NCI-H187 treated with DMSO at 0.1 percent for 48 hours (cell line): ENCODE data around the gene BCL2L1.

Experiments
- DNase-seq: peaks from one replicate; lab custom pipeline; 2025; lab: John Stamatoyannopoulos, UW

BCL2L1 gene

DNA sequence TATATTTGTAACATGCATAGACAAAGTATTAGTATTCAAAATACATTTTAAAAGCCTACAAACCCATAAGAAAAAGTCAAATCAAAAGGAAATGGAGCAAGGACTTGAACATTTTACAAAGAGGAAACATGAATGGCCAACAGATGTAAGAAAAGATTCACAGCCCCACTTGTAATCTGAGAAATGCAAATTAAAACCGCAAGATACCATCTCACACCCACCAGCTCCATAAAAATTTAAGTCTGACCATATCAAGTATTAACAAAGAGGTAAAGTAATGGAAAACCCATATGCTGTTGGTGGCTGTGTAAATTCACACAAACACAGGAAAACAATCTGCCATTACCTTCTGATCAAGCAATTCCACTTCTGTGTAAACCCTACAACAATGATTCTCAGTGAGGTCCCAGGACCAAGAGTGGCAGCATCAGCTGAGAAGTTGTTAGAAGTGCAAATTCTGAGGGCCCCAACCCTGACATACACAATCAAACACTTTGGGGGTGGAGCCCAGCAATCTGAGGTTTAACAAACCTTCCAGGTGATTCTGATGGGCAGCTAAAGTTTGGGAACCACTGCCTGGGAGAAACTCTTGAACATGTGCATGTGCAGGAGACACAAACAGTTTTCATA, 30.9 kb downstream of the BCL2L1 start:
- no peak for DNase-seq

DNA sequence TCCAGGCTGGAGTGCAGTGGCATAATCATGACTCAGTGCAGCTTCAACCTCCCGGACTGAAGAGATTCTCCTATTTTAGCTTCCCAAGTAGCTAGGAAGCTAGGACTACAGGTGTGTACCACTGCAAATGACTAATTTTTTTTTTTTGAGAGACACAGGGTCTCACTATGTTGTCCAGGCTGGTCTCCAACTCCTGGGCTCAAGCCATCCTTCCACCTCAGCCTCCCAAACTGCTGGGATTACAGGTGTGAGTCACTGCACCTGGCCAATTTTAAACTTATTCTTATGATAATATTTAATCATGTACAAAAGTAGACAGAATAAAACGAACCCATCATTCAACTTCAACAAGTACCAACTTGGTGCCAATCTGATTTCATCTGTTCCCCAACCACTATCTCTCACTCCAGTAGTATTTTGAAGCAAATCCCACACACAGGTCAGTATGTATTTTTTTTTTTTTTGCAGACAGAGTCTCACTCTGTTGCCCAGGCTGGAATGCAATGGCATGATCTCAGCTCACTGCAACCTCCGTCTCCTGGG, 32.5 kb downstream of the BCL2L1 start:
- no peak for DNase-seq

DNA sequence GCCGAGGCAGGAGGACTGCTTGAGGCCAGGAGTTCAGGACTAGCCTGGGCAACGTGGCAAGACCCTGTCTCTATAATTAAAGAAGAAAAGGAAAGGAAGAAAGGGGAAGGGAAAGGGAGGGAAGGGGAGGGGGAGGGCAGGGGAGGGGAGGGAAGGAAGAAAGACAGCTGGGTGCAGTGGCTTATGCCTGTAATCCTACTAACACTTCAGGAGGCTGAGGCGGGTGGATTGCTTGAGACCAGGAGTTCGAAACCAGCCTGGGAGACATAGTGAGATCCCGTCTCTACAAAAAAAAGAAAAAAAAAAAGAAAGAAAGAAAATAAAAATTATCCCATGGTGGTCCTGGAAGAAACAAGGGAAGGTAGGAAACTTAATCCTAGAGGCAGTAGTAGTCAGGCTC, 33.5 kb downstream of the BCL2L1 start:
- no peak for DNase-seq

DNA sequence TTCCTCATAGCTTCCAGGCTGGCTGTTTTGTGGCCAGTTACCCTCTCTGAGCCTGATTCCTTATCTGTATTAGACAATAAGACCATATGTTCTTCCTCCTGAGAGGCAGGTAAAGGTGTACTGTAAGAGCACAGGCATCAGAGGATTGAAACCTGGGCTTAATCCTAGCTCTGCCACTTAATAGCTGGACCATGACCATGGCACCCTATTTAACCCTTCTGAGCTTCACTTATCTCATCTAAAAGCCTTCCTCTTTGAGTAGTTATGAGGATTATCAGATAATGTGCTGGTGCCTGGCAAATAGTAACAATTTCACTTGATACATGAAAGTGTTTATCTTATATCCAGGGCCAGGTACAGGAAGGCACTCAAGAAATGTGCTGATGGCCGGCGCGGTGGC, 34.9 kb downstream of the BCL2L1 start:
- no peak for DNase-seq

DNA sequence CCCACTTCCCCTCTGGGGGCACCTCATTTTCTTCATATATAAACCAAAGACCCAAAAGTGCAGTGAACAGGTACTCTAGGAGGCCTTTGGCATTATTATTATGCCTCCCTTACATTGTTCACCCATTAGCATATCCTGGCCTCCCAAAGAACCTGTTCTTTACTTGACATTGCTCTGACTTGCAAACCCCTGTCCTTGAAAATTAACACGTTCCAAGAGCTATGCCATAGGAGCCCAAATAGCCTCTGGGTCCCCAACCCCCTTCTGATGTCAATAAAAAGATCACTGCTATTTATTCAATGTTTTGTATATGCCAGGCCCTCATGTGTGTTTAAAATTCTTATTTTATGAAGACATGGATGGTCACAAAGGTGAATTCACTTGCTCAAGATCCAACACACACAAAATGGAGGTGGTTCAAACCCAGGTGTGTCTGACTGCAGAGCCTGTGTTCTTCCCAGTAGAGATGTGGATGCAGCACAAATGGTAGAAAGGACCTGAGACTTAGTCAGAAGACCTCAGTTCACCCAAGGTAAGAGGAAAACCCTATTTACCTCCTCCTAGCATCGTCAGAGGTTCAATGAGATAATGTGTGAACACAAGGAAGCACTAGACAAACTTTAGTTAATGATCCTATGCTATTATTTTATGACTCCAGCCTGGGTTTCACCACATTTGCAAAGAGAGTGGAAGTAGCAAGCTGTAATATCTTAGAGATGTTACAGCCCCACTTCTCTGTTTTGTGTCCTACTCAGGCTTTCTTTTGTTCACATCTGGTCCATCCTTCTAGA, 36.6 kb downstream of the BCL2L1 start:
- no peak for DNase-seq

DNA sequence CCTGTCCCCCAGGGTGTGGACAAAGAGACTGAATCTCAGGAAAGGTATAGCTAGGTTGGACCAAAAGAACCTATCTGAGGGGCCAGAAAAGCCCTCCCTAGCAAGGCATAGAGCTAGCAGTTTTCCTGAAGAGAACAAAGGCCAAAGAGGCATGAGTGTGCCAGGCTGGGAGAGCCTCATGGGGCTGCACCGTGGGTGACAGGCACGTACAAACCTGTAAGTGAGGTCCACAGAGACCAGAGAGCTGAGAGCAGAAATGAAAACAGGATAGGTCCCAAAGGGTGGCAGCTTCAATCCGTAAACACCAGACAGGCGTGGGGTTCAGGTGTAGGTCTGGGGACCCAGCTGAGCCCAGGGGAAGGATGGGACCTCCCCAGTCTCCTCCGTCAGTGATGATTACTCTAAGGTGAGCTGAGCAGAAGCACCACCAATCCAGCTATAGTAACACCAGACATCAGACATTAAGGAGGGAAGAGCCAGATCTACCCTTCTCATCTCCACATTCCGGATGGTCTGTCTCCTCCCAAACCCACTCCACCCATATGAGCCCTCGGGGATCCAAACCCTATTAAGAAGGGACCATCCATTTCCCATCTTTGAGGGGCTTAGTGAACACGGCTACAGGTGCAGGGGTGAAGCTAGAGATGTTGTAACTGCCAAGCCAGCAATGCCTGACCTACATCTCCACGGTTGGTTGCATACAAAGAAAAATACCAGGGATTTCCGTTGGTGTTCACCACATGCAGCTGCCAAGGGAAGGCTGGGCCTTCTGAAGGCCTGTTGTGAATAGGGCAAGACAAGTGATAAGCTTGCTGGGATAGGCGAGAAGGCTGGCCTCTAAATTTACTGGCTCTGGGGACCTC, 38.3 kb downstream of the BCL2L1 start:
- no peak for DNase-seq

DNA sequence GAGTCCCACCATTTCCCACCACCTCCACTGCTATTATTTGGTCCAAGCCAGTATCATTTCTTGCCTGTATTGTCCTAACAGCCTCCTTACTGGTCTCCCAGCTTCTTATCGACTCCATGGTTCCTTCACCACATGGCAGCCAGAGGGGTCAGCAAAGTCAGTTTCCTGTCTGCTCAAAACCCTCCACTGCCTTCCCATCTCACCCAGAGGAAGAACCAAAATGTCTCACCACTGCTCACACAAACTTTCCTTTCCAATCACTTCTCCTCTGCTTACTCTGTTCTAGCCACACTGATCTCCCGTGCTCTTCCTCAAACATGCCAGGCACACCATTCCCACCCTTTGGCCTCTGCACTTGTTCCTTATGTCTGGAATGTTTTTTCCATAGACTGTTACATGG, 39.7 kb downstream of the BCL2L1 start:
- no peak for DNase-seq

DNA sequence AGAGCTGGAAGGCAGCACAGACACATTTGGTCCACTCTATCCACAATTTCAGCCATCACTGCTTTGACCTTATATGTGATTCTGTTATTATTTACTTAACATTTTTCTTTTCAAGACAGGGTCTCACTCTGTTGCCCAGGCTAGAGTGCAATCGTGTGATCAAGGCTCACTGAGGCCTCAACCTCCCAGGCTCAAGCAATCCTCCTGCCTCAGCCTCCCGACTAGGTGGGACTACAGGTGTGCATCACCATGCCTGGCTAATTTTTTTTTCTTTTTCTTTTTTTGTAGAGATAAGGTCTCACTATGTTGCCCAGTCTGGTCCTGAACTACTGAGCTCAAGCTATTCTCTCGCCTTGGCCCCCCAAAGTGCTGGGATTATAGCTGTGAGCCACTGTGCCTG, 40.3 kb downstream of the BCL2L1 start:
- no peak for DNase-seq

DNA sequence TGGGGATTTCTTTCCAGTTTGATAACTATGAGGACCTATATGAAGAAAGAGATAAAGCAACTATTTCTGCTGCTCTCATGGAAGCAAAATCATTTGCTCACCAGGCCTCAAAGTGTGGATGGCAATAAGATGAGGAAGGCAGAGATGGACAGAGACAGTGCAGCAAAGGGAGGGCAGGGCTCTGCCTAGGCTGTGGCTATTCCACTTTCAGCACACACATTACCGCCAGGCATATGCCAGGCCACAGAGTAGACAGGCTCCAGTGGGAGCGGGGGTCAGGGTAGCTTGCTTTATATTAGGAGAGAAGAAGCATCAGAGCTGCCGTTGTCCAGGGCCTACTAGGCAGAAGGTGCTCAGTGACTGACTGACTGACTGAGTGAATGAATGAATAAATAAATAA, 40.9 kb downstream of the BCL2L1 start:
- no peak for DNase-seq

DNA sequence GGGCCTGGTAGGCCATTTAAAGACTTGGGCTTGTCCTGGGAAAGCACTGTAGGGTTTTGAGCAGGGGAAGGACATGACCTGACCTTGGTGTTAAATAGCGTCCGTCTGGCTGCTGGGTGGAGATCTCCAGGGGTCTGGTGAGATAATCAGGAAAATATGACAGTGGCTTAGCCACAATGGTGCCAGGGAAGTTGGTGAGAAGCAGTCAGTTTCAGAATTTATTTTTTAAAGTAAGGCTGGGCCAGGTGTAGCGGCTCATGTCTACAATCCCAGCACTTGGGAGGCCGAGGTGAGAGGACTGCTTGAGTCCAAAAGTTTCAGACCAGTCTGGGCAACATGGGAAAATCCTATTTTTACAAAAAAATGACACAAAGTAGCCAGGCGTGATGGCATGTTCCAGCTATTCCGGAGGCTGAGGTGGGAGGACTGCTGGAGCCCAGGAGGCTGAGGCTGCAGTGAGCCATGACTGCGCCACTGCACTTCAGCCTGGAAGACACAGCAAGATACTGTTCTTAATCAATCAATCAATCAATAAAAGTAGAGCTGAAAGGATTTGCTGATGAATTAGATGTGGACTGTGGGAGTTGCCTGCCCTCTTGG, 41.4 kb downstream of the BCL2L1 start:
- DNase-seq = no peak

DNA sequence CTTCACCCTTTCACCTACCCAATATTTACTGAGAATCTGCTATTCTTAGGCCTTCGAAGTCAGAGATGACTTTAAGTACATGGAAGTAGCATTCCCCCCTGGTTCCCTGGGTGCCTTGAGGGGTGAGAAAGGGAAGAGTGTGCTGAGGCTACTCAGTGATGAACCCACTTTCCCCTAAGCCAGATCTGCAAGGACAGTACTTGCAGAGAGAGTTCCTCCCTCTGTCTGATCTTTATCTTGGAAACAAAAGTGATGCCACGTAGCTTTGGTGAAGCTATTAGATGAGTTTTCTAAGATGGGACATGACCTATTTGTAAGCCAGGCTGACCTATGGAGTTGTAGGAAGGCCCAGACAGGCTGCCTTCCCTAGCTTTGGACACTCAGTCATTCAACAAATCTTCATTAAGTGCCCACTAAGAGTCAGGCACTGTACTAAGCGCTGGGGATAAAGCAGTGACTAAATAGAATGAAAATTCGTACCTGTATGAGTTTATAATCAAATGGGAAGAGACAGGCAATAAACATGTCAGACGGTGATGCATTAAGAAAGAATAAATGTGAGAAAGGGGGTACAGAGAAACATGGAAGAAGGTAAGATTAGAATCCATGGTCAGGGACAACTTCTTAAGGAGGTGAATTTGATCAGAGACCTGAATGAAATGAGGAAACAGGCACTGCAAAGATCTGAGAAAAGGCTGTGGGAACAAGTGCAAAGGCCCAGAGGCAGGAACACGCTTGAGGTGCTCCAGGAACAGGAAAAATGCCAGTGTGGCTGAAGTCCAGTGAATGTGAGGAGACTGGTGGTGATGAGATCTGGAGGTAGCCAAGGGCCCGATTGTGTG, 42.2 kb downstream of the BCL2L1 start:
- no peak for DNase-seq

DNA sequence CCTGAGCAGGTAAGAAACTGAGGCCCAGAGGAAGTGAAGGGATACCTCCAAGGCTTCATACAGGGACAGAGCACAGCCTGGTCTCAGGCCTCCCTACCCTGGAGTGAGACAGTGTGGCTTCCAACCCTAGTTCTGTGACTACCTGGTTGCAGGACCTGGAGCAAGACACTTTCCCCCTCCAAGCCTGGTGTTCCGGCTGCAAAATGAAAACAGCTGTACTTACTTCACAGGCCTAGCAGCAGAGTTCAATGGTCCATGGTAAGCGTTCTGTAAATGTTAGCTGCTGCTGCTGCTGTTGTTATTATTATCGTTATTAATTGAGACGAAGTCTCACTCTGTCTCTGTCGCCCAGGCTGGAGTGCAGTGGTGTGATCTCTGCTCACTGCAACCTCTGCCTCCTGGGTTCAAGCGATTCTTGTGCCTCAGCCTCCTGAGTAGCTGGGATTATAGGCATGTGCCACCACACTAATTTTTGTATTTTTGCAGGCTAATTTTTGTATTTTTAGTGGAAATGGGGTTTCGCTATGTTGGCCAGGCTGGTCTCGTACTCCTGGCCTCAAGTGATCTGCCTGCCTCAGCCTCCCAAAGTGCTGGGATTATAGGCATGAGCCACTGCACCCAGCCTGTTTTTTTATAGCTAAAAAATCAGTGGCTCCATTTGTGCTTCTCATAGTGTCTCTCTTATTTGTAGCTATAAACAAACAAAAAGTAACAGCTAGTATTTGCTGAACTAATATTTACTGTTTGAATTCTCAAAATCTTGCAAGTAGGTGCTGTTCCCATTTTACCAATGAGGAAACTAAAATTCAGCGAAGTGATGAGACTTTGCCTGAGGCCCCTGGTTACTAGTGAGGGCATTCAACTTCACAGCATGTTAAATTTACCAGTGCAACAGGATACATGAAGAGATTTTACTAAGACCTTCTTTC, 43.0 kb downstream of the BCL2L1 start:
- no peak for DNase-seq

DNA sequence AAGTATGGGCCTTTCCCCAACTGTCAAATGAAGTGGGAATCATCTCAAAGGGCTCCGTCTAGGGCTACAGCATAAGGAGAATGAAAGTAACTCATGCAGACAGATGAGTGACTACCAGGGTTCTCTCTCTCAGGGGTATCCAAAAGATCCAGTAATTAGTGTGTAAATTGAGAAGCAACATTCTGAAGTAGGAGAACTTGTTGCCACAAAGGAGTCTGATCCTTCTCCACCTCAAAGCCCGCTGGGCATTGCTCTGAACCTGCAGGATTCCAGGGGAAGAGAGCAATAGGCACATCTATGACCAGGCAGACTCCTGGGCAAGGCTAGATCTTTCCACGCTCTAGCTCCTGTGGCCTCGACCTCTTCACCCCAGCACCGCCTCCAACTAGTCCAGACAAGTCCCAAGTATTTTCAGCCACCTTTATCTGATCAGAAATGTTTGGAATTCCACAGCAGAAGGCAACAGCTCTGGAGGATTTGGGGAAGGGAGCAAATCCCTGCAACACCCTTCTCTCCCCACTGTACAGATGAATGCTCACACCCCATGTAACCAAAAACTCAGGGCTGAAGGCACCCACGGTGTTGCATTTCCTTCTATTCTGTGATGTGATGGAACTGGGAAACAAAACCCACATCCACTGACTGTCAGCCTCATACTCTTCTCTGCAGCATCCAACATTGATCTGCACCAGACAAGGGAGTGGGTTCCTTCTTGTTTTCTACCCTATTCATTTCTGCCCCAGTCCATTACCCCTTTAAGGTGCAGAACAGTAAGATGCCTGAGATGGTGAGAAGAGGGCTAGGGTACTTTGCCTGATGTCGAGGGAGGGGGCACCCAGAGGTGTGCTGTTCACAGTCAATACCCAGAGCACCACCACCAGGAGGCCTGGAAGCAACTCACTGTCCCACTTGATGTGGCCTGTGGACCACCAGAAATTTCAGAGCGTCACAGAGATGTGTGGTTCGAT, 44.0 kb downstream of the BCL2L1 start:
- DNase-seq = no peak

DNA sequence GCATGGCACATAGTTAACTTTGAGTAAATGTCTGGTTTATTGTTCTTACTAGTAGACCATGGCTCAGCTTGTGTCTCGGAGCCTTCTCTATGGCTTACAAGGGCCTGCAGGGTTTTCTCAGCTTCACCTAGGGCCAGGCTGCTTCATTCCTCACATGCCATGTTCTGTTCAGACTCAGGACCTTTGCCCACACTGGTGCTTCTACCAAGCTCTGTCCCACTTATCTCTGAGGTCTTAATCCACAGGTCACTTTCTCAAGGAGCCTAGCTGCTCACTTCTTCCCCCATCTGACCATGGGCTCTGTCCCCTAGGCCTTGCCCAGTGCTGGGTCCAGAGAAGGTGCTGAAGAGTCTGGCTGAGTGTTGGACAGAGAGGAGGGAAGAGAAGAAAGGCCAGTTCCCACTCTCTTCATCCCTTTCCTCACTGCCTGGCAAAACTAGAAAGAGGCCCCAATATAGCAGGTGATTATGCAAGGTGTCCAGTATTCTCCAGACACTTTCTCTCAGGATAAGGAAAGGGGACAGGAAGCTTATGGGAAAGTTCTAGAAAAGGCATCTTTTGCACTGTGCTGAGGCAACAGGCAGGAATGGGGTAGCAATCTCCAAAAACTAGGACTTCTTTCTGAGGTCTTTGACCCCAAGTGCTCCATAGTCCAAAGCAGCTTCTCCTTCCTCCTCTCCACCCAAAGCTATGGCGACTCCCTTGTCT, 45.0 kb downstream of the BCL2L1 start:
- no peak for DNase-seq

DNA sequence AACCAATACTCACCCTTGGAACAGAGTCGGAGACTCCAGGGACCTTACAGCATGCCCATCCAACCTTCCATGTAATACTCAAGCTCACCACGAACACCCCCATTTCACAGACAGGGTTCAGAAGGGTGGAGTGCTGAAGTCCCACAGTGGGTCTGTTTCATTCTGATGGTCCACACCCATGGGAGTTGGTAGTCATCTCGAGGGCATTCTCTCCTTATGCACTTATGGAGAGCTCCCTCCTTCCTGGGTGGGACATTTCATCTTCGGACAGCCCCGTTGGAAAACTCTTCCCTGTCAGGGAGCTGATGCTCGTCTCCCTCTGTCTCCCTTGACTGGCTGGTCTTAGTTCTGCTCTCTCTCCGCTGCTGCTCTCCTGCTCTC, 46.1 kb downstream of the BCL2L1 start:
- no peak for DNase-seq

DNA sequence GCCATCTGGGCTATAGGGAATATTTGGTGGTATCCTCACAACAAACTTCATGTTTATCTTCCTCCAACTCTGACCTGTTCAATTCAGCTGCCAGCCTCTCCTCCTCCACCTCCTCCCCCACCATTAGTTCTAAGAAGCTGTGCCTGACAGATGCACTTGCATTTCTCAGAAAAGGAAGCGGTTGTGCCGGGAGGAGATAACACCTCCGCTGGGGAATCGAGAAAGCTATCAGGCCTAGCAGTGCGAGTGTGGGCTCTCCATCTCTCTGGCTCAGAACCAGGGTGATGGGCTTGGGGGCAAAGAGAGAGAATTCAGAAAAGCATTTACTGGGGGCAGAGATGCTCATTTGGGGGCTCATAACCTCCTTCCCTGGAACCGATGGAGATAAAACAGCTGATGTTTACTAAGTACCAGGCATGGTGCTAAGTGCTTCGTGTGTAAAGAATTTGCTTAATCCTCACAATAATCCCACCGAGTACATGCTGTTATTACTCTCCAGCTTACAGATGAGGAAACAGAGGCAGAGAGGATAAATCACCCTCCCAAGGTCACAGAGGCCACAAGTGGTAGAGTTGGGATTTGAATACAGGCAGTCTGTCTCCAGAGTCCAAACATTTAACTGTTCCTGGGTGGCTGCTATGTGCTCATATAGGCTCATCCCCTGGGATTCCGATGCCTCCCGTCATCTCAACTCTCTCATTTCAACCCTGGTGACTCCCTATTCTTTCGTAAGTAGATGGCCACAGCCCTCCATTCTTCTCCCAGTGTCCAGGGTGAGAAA, 46.6 kb downstream of the BCL2L1 start:
- no peak for DNase-seq
